Endodermal cell (in vitro differentiated cells): Measurements from ENCODE around the gene COX14. TPM values are rescaled to one million over a fixed set of nuclear protein-coding genes. Genes with fewer than 3 reads are reported as not detected.
A peak's percentile ranks its signal among the peaks of the same experiment; 100 is the strongest.

Experiments
- DNase-seq: peaks from one replicate; pipeline ENCODE4 v3.0.0-alpha.2; 2017
- H3K27ac ChIP-seq: 2 replicates; pipeline ENCODE4 v1.5.1; 2013; ENCODE audit warnings: mild to moderate bottlenecking, low read depth, low read length, moderate library complexity
- H3K27me3 ChIP-seq: 2 replicates; pipeline ENCODE4 v1.6.1; 2013; ENCODE audit warnings: mild to moderate bottlenecking, low read length, moderate library complexity; ENCODE audit not compliant: insufficient read depth, control insufficient read depth, poor library complexity, severe bottlenecking
- H3K36me3 ChIP-seq: 2 replicates; pipeline ENCODE4 v1.7.0; 2013; ENCODE audit warnings: mild to moderate bottlenecking, low read length, moderate library complexity; ENCODE audit not compliant: control insufficient read depth, insufficient read depth
- H3K4me1 ChIP-seq: one replicate; pipeline ENCODE4 v1.7.0; 2013; ENCODE audit warnings: low read length; ENCODE audit not compliant: control insufficient read depth, insufficient read depth
- H3K4me3 ChIP-seq: 2 replicates; pipeline ENCODE4 v1.5.1; 2013; ENCODE audit warnings: mild to moderate bottlenecking, low read length, moderate library complexity
- H3K9ac ChIP-seq: 2 replicates; pipeline ENCODE4 v1.6.1; 2013; ENCODE audit warnings: mild to moderate bottlenecking, low read length, moderate library complexity; ENCODE audit not compliant: poor library complexity, severe bottlenecking; ENCODE audit errors: extremely low read depth
- H3K9me3 ChIP-seq: 2 replicates; pipeline ENCODE4 v1.6.1; 2013; ENCODE audit warnings: mild to moderate bottlenecking, low read length, moderate library complexity; ENCODE audit not compliant: control insufficient read depth
- H3K27ac Mint-ChIP-seq: 2 replicates; pipeline ENCODE4 v1.8.0; 2020; ENCODE audit warnings: mixed read lengths
- H3K27me3 Mint-ChIP-seq: 2 replicates; pipeline ENCODE4 v1.8.0; 2021; ENCODE audit warnings: mild to moderate bottlenecking, mixed read lengths; ENCODE audit not compliant: insufficient read depth
- H3K36me3 Mint-ChIP-seq: 2 replicates; pipeline ENCODE4 v1.8.0; 2020; ENCODE audit warnings: low read depth, mixed read lengths
- H3K4me1 Mint-ChIP-seq: 2 replicates; pipeline ENCODE4 v1.8.0; 2020; ENCODE audit warnings: mixed read lengths
- H3K4me3 Mint-ChIP-seq: 2 replicates; pipeline ENCODE4 v1.8.0; 2020; ENCODE audit warnings: mild to moderate bottlenecking, moderate library complexity, mixed read lengths
- H3K9me3 Mint-ChIP-seq: 2 replicates; pipeline ENCODE4 v1.8.0; 2020; ENCODE audit warnings: mild to moderate bottlenecking, mixed read lengths
- WGBS, 2 experiments: methylation state at CpG; one replicate each; pipeline versions ENCODE4 v1.1.5 to v1.1.7; 2013; ENCODE audit warnings: missing lambda C conversion rate in 2 of 2, mixed read lengths in 1 of 2; ENCODE audit not compliant: insufficient coverage in 1 of 2, insufficient read length in 1 of 2; 5-methylcytosine and 5-hydroxymethylcytosine counted together
- long read RNA-seq, 4 experiments: library from polyadenylated mRNA in 2 of 4; library from RNA in 1 of 4; library from capped mRNA in 1 of 4; stranded (forward) in 3 of 4; unstranded in 1 of 4; transcript quantifications; one replicate each; pipeline ENCODE4 v2.0.0, GENCODE V29; 2020 to 2021; ENCODE audit warnings: inconsistent platforms in 1 of 4
- polyA plus RNA-seq, 2 experiments: library from polyadenylated mRNA; stranded (reverse); fragments of 50-300 nt; gene quantifications; one replicate each; pipeline ENCODE4 v1.2.3, GENCODE V29; 2013
- total RNA-seq, 2 donors: library from RNA; stranded (reverse); fragmentation: NEBNext Ultra II Directional in 1 of 2; extraction: Animal tissue kit (Norgen Biotek cat#: 25700) in 1 of 2; gene quantifications; 2 replicates in 1 of 2; 3 replicates in 1 of 2; pipeline ENCODE4 v1.2.1, GENCODE V29; 2021
- TF ChIP-seq, protein P1 (sequence below): fragments of 200-600 bp; sonication (generic); conservative IDR thresholded peaks from 2 replicates; pipeline ENCODE4 v1.5.0; 2021; ENCODE audit warnings: antibody characterized with exemption, mild to moderate bottlenecking

COX14 gene
- total RNA-seq, result 10 to 100 TPM; 26.0 to 26.7 TPM
- 27.9 TPM for polyA plus RNA-seq (2013, experiment 1 of 2)
- polyA plus RNA-seq (2013, experiment 2 of 2), result 20.5 TPM
- long read RNA-seq, experiment 1, transcript COX14-203 (2 exons, 739 nt), result major isoform, 10 of 14 reads
- long read RNA-seq, experiment 1, partial matches to known transcripts, result 2 of 14 reads
- long read RNA-seq, experiment 1, other reads (novel, unspliced or antisense), result 1 of 14 reads
- long read RNA-seq, experiment 2, transcript COX14-203 (2 exons, 739 nt), result major isoform, 14 of 16 reads
- long read RNA-seq, experiment 2, partial matches to known transcripts, result 0 of 16 reads
- long read RNA-seq, experiment 2, other reads (novel, unspliced or antisense), result 0 of 16 reads
- long read RNA-seq, experiment 3, transcript COX14-203 (2 exons, 739 nt), result major isoform, 7 of 9 reads
- long read RNA-seq, experiment 3, partial matches to known transcripts, result 0 of 9 reads
- long read RNA-seq, experiment 3, other reads (novel, unspliced or antisense), result 1 of 9 reads
- long read RNA-seq, experiment 4, result 0 reads

DNA sequence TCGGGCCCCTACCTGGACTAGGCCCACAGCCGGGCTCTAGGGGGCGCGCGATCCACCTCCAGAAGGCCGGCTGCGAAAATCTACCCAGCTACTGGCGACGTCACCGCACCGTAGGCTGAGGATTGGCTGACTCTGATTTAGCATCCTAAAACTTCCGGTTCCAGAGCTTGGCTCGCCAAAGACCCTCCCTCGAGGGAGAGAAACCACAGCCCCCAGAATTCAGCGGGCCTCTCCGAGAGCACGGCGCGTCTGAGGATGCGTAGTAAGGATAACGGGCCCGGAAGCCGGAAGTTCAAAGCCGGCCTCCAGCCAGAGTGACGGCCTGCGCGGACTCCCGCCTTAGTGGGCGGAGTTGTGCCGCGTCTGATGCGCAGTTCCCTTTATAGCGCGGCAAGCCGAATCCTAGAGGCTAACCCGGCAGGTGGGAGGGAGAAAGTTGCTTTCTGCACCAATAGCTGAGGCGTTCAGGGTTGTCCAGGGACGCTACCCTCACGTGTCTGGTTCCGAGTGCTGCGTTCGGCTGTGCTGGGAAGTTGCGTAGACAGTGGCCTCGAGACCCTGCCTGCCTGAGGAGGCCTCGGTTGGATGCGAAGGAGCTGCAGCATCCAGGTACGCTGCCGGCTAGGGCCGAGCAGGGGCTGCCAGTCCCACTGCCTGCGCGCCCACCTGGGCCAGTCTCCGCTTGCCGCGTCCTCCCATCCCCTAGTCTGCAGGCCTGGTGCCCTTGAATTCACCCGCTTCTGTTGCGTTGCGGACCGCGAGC is at the start of gene COX14:
Gene COX14, plus strand, starts transcription at position 544 of the 763 bp plus-strand sequence. CDS start 7,808 bp downstream, outside the sequence.
- H3K4me1 Mint-ChIP-seq, result peaks cover 20% of the 10 kb centered on the region
- Histone ChIP-seq H3K4me1 (peaks cover 18% of the 10 kb centered on the region), H3K27me3 (no peaks in the 10 kb centered on the region), H3K36me3 (peaks cover 5% of the 10 kb centered on the region), H3K4me3 (peak within 1 kb of the TSS; percentile 99), H3K27ac (peak within 1 kb of the TSS; percentile 85), H3K9me3 (no peaks in the 10 kb centered on the region), H3K9ac (peak within 1 kb of the TSS; percentile 87)
- WGBS, 2 experiments, result 0 to 1% methylated on average over 50 to 59 of the region's 59 CpGs
- peak; percentile 100 for DNase-seq
- H3K27me3 Mint-ChIP-seq, result no peaks in the 10 kb centered on the region
- H3K4me3 Mint-ChIP-seq, result peak within 1 kb of the TSS; percentile 92
- TF ChIP-seq, protein P1, sequence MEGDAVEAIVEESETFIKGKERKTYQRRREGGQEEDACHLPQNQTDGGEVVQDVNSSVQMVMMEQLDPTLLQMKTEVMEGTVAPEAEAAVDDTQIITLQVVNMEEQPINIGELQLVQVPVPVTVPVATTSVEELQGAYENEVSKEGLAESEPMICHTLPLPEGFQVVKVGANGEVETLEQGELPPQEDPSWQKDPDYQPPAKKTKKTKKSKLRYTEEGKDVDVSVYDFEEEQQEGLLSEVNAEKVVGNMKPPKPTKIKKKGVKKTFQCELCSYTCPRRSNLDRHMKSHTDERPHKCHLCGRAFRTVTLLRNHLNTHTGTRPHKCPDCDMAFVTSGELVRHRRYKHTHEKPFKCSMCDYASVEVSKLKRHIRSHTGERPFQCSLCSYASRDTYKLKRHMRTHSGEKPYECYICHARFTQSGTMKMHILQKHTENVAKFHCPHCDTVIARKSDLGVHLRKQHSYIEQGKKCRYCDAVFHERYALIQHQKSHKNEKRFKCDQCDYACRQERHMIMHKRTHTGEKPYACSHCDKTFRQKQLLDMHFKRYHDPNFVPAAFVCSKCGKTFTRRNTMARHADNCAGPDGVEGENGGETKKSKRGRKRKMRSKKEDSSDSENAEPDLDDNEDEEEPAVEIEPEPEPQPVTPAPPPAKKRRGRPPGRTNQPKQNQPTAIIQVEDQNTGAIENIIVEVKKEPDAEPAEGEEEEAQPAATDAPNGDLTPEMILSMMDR, result peak; percentile 96
- H3K36me3 Mint-ChIP-seq, result peaks cover 11% of the 10 kb centered on the region
- peak within 1 kb of the TSS; percentile 97 for H3K27ac Mint-ChIP-seq
- H3K9me3 Mint-ChIP-seq, result no peaks in the 10 kb centered on the region

DNA sequence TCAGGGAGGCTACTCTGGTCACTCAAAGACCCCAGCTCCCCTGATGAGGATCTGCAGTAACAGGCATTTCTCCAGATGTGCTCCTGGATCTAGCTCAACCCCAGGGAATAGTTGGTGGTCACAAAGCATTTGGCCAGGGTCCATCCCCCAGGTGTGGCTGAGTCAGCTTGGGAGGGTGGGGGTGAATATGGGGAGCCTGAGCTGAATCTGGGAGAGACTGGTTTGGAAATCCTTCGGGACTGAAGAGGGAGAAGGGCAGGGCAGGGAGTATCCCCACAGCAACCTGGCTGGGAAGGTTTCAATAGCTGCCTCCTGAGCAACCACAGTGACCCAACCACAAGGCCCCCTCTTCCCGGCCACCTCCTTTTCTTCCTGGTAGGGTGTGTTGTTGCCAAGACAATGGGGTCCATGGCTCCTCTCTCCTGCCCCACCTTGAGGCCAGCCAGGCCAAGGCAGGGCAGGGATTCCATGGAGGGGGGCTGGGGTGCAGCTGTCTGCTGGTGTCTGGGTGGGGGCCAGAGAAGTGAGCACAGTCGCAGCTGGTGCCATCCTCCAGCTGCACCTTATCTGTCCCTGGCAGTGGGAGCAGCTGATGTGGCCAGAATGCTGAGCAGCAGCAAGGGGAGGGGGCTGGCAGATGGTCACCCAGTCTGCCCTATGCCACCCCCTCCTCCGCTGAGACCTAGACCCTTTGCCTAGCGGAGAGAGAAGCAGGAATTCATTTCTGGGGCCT is 49.1 kb upstream of the COX14 start:
- Mint-ChIP-seq H3K4me1 (no peaks in the 10 kb centered on the region), H3K27ac (no peak overlapping the region), H3K9me3 (no peaks in the 10 kb centered on the region), H3K36me3 (no peaks in the 10 kb centered on the region), H3K27me3 (peaks cover 69% of the 10 kb centered on the region), H3K4me3 (no peak overlapping the region)
- Histone ChIP-seq H3K9ac (no peak overlapping the region), H3K9me3 (no peaks in the 10 kb centered on the region), H3K4me1 (peaks cover 4% of the 10 kb centered on the region), H3K27me3 (peaks cover 49% of the 10 kb centered on the region), H3K4me3 (no peak overlapping the region), H3K36me3 (no peaks in the 10 kb centered on the region), H3K27ac (no peak overlapping the region)
- 71 to 85% methylated on average over 1 to 5 of the region's 5 CpGs for WGBS, 2 experiments
- DNase-seq, result no peak
- TF ChIP-seq, protein P1, result no peak

DNA sequence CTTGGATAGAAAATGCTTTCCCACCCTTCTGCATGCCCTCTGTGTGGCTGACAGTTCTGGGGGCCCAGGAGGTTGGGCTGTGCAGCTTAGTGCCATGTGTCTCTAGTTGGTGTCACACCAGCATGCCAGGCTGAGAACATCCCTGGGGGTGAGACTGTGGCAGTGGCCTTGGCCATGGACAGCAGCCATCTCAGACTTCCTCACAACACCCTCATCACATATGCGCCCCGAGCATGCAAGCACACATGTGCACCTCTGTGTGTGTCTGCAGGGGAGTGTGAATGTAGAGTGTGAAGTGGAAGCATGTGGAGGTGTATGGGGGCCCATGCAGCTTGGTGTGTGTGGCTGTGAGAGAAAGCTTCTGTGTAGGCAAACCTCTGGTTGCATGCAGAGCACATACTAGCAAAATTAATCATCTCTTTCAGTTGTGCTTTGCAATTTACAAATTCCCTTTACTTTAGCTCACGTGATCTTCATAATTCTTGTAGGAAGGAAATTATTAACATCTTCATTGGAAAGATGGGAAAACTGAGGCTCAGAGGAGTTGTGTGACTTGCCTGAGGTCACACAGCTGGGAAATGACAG is 46.2 kb upstream of the COX14 start:
- H3K9ac ChIP-seq, result no peak overlapping the region
- 98% methylated on average over 3 of the region's 3 CpGs; no CpG with 5 or more reads in 1 of the 2 experiments for WGBS, 2 experiments
- no peak overlapping the region for H3K27ac ChIP-seq

More for the DNA sequence above, 46.2 kb upstream of the COX14 start:
- Mint-ChIP-seq H3K36me3 (no peaks in the 10 kb centered on the region), H3K4me1 (peaks cover 2% of the 10 kb centered on the region), H3K27me3 (peaks cover 43% of the 10 kb centered on the region), H3K27ac (no peak overlapping the region), H3K4me3 (no peak overlapping the region), H3K9me3 (no peaks in the 10 kb centered on the region)
- no peak overlapping the region for H3K4me3 ChIP-seq
- peaks cover 20% of the 10 kb centered on the region for H3K27me3 ChIP-seq
- H3K4me1 ChIP-seq, result peaks cover 4% of the 10 kb centered on the region
- no peaks in the 10 kb centered on the region for H3K36me3 ChIP-seq
- no peaks in the 10 kb centered on the region for H3K9me3 ChIP-seq
- DNase-seq, result no peak
- TF ChIP-seq, protein P1, result no peak
